ENCODE data around the gene STIM2.
A peak's percentile ranks its signal among the peaks of the same experiment; 100 is the strongest.

The STIM2 gene

GRCh38 chr4:26878794-26879391 lies 18.3 kb downstream of the STIM2 start:
- TF ChIP-seq, protein P1, sequence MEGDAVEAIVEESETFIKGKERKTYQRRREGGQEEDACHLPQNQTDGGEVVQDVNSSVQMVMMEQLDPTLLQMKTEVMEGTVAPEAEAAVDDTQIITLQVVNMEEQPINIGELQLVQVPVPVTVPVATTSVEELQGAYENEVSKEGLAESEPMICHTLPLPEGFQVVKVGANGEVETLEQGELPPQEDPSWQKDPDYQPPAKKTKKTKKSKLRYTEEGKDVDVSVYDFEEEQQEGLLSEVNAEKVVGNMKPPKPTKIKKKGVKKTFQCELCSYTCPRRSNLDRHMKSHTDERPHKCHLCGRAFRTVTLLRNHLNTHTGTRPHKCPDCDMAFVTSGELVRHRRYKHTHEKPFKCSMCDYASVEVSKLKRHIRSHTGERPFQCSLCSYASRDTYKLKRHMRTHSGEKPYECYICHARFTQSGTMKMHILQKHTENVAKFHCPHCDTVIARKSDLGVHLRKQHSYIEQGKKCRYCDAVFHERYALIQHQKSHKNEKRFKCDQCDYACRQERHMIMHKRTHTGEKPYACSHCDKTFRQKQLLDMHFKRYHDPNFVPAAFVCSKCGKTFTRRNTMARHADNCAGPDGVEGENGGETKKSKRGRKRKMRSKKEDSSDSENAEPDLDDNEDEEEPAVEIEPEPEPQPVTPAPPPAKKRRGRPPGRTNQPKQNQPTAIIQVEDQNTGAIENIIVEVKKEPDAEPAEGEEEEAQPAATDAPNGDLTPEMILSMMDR (conservative IDR thresholded peaks at IDR 0.05; ENCODE audit: low read depth), result no peak
- ChIA-PET POLR2A (ENCODE audit: low non-redundant PET) (no interaction called here), CTCF (no interaction called here)
- DNase-seq (ENCODE audit: low spot score), result peak; percentile 40
- peak overlapping the region; percentile 71 for H3K27ac ChIP-seq

- H3K27ac ChIP-seq, result no peak overlapping the region
- CTCF ChIA-PET, result interaction anchor here (0.5 kb wide), 1 partner anchor 105 kb away, joined by 3 read pairs; no protein-coding TSS in a partner anchor
- POLR2A ChIA-PET (ENCODE audit: low non-redundant PET), result no interaction called here
- TF ChIP-seq, protein P1 (conservative IDR thresholded peaks at IDR 0.05; ENCODE audit: low read depth), result no peak
- no peak for DNase-seq (ENCODE audit: low spot score)
Observed at GRCh38 chr4:26879805-26880204, 19.2 kb downstream of the STIM2 start.

- TF ChIP-seq, protein P1 (conservative IDR thresholded peaks at IDR 0.05; ENCODE audit: low read depth), result no peak
- no peak for DNase-seq (ENCODE audit: low spot score)
- CTCF ChIA-PET, result no interaction called here
- no peak overlapping the region for H3K27ac ChIP-seq
- POLR2A ChIA-PET (ENCODE audit: low non-redundant PET), result no interaction called here
Observed at GRCh38 chr4:26884026-26884425, 23.4 kb downstream of the STIM2 start.

- CTCF ChIA-PET, result interaction anchor here (0.7 kb wide), 1 partner anchor 385 kb away, joined by 3 read pairs; no protein-coding TSS in a partner anchor
- POLR2A ChIA-PET (ENCODE audit: low non-redundant PET), result no interaction called here
- H3K27ac ChIP-seq, result no peak overlapping the region
- TF ChIP-seq, protein P1 (conservative IDR thresholded peaks at IDR 0.05; ENCODE audit: low read depth), result no peak
- DNase-seq (ENCODE audit: low spot score), result no peak
Observed at GRCh38 chr4:26884486-26884988, 23.9 kb downstream of the STIM2 start.

GRCh38 chr4:26885912-26886274 lies 25.3 kb downstream of the STIM2 start:
- no peak overlapping the region for H3K27ac ChIP-seq
- ChIA-PET CTCF (no interaction called here), POLR2A (ENCODE audit: low non-redundant PET) (no interaction called here)
- TF ChIP-seq, protein P1 (conservative IDR thresholded peaks at IDR 0.05; ENCODE audit: low read depth), result no peak
- no peak for DNase-seq (ENCODE audit: low spot score)

DNA sequence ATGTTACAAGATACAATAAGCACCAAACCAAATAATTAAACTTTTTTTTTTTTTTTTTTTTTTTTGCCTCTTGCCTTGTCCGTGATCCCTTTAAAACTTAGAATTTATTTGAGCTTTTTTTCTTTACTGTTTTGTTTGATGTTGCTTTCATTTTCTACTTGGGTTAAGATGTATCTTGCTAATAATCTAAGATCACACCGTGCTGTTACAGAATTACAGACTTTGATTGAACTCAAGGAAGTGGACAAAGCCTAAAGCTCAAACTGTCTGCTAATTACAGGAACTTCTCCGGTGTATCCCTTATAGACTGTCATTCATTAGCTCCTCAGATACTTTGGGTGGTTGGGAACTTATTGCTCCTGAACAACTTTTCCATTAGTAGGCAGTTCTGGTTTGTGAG lies 26.5 kb downstream of the STIM2 start:
- POLR2A ChIA-PET (ENCODE audit: low non-redundant PET), result interaction anchor here (0.7 kb wide), 1 partner anchor 25 kb away, joined by 17 read pairs; no protein-coding TSS in a partner anchor
- CTCF ChIA-PET, result interaction anchor here (0.5 kb wide), 1 partner anchor 123 kb away, joined by 4 read pairs; no protein-coding TSS in a partner anchor
- DNase-seq (ENCODE audit: low spot score), result no peak

More for the DNA sequence above, 26.5 kb downstream of the STIM2 start:
- no peak overlapping the region for H3K27ac ChIP-seq
- TF ChIP-seq, protein P1 (conservative IDR thresholded peaks at IDR 0.05; ENCODE audit: low read depth), result no peak

Measured in RWPE1 (cell line).